ENCODE data around the gene COMMD6. TPM values are rescaled to one million over a fixed set of nuclear protein-coding genes. Genes with fewer than 3 reads are reported as not detected.

COMMD6 gene
- total and polyA plus RNA-seq, 2 of the 13 experiments (the other 11 are each of a cell fraction or from before 2014, with no cell fraction given), result 97.0 to 164 TPM

DNA sequence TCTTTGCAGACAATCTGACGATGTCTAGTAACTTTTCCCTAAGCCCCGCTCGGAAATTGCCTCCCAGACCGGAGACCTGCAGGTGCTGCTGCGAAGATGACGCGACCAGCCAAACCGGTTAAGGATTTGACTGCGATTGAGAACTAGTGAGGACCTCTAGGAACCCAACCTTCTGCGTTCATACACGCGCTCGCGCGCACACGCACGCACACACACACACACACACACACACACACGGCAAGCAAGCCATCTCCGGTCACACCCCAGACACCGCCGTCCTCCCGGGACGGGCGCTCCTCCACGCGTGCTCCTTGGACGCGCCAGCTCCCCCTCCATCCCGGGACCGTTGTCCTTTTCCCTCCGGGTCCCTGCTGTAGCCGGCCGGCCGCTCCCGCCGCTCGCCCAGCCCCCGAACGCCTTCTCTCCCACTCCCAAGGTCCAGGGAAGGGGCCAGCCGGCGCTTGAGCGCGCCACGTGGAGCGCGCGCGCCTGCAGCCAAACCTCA lies 56.9 kb downstream of the COMMD6 start (continued):
- TF ChIP-seq ZNF605 (CRISPR knock-in tag; IDR thresholded peaks at IDR 0.05) (0 out of 2 replicates have a peak, but pooled peaks have one; percentile 60), CAMTA2 (CRISPR knock-in tag; IDR thresholded peaks at IDR 0.05; ENCODE audit: borderline replicate concordance) (no peak), ZSCAN5A (CRISPR knock-in tag; IDR thresholded peaks at IDR 0.05; ENCODE audit: borderline replicate concordance) (no peak), SIN3B (IDR thresholded peaks at IDR 0.05; ENCODE audit: low read length) (0 out of 2 replicates have a peak, but pooled peaks have one; percentile 29), ZNF747 (CRISPR knock-in tag; IDR thresholded peaks at IDR 0.05; ENCODE audit: borderline replicate concordance) (0 out of 2 replicates have a peak, but pooled peaks have one; percentile 18), TP53 (CRISPR knock-in tag; conservative IDR thresholded peaks at IDR 0.05) (no peak), PAF1 (CRISPR knock-in tag; IDR thresholded peaks at IDR 0.05) (no peak), HNF4A (CRISPR knock-in tag; IDR thresholded peaks at IDR 0.05) (no peak), ZKSCAN5 (CRISPR knock-in tag; IDR thresholded peaks at IDR 0.05) (no peak), NBN (conservative IDR thresholded peaks at IDR 0.05) (no peak), GABPB1 (CRISPR knock-in tag; IDR thresholded peaks at IDR 0.05) (peak; percentile 28; the same call in 1 of the 2 replicates), ZFP82 (CRISPR knock-in tag; IDR thresholded peaks at IDR 0.05; ENCODE audit: borderline replicate concordance) (0 out of 2 replicates have a peak, but pooled peaks have one; percentile 31), PRDM4 (CRISPR knock-in tag; IDR thresholded peaks at IDR 0.05; ENCODE audit: borderline replicate concordance) (no peak), KLF15 (CRISPR knock-in tag; IDR thresholded peaks at IDR 0.05; ENCODE audit: borderline replicate concordance) (0 out of 2 replicates have a peak, but pooled peaks have one; percentile 23), DPF2 (CRISPR knock-in tag; IDR thresholded peaks at IDR 0.05; ENCODE audit: borderline replicate concordance, low read depth) (no peak), ZNF441 (CRISPR knock-in tag; IDR thresholded peaks at IDR 0.05; ENCODE audit: borderline replicate concordance) (no peak), ZNF230 (CRISPR knock-in tag; IDR thresholded peaks at IDR 0.05) (no peak), CCDC6 (CRISPR knock-in tag; IDR thresholded peaks at IDR 0.05) (no peak), GATAD1 (CRISPR knock-in tag; IDR thresholded peaks at IDR 0.05) (0 out of 2 replicates have a peak, but pooled peaks have one; percentile 25), ZNF143 (CRISPR knock-in tag; IDR thresholded peaks at IDR 0.05) (no peak)
- TF ChIP-seq, protein P1, sequence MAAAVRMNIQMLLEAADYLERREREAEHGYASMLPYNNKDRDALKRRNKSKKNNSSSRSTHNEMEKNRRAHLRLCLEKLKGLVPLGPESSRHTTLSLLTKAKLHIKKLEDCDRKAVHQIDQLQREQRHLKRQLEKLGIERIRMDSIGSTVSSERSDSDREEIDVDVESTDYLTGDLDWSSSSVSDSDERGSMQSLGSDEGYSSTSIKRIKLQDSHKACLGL (CRISPR knock-in tag; IDR thresholded peaks at IDR 0.05), result peak; percentile 41; the same call in 1 of the 2 replicates
- TF ChIP-seq, protein P2, sequence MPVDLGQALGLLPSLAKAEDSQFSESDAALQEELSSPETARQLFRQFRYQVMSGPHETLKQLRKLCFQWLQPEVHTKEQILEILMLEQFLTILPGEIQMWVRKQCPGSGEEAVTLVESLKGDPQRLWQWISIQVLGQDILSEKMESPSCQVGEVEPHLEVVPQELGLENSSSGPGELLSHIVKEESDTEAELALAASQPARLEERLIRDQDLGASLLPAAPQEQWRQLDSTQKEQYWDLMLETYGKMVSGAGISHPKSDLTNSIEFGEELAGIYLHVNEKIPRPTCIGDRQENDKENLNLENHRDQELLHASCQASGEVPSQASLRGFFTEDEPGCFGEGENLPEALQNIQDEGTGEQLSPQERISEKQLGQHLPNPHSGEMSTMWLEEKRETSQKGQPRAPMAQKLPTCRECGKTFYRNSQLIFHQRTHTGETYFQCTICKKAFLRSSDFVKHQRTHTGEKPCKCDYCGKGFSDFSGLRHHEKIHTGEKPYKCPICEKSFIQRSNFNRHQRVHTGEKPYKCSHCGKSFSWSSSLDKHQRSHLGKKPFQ (CRISPR knock-in tag; IDR thresholded peaks at IDR 0.05; ENCODE audit: insufficient replicate concordance), result no peak
- TF ChIP-seq, protein P3, sequence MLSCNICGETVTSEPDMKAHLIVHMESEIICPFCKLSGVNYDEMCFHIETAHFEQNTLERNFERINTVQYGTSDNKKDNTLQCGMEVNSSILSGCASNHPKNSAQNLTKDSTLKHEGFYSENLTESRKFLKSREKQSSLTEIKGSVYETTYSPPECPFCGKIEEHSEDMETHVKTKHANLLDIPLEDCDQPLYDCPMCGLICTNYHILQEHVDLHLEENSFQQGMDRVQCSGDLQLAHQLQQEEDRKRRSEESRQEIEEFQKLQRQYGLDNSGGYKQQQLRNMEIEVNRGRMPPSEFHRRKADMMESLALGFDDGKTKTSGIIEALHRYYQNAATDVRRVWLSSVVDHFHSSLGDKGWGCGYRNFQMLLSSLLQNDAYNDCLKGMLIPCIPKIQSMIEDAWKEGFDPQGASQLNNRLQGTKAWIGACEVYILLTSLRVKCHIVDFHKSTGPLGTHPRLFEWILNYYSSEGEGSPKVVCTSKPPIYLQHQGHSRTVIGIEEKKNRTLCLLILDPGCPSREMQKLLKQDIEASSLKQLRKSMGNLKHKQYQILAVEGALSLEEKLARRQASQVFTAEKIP (CRISPR knock-in tag; IDR thresholded peaks at IDR 0.05; ENCODE audit: borderline replicate concordance), result no peak

Measured in HepG2 (cell line).